ENCODE data around the gene MOV10.

DNA sequence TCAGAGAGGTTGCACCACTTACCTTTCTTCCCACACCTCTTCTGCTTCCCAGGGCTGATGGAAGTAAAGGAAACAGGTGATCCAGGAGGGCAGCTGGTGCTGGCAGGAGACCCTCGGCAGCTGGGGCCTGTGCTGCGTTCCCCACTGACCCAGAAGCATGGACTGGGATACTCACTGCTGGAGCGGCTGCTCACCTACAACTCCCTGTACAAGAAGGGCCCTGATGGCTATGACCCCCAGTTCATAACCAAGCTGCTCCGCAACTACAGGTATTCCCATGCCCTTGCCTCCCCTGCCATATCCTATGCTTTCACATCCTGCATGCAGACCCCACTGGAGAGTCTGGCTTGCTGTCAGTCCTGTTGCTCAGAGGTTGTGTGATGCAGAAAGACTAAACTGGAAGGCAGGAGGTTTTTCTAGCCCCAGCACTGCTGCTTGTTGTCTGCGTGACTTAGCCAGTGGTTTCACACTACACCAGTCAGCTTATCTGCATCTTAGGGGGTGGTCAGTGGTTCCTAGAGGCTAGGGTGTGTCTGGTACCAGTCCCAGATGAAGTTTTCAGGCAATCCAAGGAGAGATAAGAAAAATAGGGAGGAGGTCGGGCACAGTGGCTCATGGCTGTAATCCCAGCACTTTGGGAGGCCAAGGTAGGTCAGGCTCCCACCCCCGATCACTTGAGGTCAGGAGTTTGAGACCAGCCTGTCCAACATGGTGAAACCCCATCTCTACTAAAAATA, 22.3 kb downstream of the MOV10 start:
- TF ChIP-seq, protein P1, sequence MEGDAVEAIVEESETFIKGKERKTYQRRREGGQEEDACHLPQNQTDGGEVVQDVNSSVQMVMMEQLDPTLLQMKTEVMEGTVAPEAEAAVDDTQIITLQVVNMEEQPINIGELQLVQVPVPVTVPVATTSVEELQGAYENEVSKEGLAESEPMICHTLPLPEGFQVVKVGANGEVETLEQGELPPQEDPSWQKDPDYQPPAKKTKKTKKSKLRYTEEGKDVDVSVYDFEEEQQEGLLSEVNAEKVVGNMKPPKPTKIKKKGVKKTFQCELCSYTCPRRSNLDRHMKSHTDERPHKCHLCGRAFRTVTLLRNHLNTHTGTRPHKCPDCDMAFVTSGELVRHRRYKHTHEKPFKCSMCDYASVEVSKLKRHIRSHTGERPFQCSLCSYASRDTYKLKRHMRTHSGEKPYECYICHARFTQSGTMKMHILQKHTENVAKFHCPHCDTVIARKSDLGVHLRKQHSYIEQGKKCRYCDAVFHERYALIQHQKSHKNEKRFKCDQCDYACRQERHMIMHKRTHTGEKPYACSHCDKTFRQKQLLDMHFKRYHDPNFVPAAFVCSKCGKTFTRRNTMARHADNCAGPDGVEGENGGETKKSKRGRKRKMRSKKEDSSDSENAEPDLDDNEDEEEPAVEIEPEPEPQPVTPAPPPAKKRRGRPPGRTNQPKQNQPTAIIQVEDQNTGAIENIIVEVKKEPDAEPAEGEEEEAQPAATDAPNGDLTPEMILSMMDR (IDR thresholded peaks at IDR 0.05), result no peak
- TF ChIP-seq POLR2A (IDR thresholded peaks at IDR 0.05), result no peak
